Psoas muscle (tissue), 8 donors: ENCODE measurements around the gene RBM17. TPM values are rescaled to one million over a fixed set of nuclear protein-coding genes. Genes with fewer than 3 reads are reported as not detected.

ENCODE experiments used
- ATAC-seq, 4 donors: fragments of 200-7000 bp; cut with Tn5 transposase; one replicate each; pipeline ENCODE4 v1.9.1; 2020; ENCODE audit warnings: moderate library complexity in 3 of 4, mild to moderate bottlenecking in 2 of 4
- DNase-seq, 2 donors: peaks; one replicate each; pipeline ENCODE4 v3.0.0-alpha.2; 2020
- H3K27ac ChIP-seq: fragments of 200-600 bp; one replicate; pipeline ENCODE4 v1.8.0; 2022
- H3K27me3 ChIP-seq, 3 donors: fragments of 200-600 bp in 1 of 3; one replicate each; pipeline versions ENCODE4 v1.6.1 to v1.8.0; 2013 to 2022; ENCODE audit warnings: low read length in 2 of 3, mild to moderate bottlenecking in 2 of 3, moderate library complexity in 1 of 3; ENCODE audit not compliant: insufficient read depth in 3 of 3
- H3K36me3 ChIP-seq, 2 donors: fragments of 200-600 bp in 1 of 2; one replicate each; pipeline versions ENCODE4 v1.6.1 to v1.8.0; 2013 to 2022; ENCODE audit warnings: low read depth in 1 of 2, mild to moderate bottlenecking in 1 of 2, moderate library complexity in 1 of 2; ENCODE audit not compliant: insufficient read depth in 1 of 2
- H3K4me1 ChIP-seq: fragments of 200-600 bp; one replicate; pipeline ENCODE4 v1.8.0; 2022
- H3K4me3 ChIP-seq: fragments of 200-600 bp; one replicate; pipeline ENCODE4 v1.8.0; 2022; ENCODE audit warnings: mild to moderate bottlenecking
- H3K9me3 ChIP-seq: fragments of 200-600 bp; one replicate; pipeline ENCODE4 v1.8.0; 2022
- WGBS, 3 donors: extraction: QIAGEN DNeasy Blood & Tissue Kit; methylation state at CpG; one replicate each; pipeline versions ENCODE4 v1.1.6 to v1.1.7; 2013; 5-methylcytosine and 5-hydroxymethylcytosine counted together
- intact Hi-C, 2 donors: fragments of 100-400 bp; cut with DNase I; formaldehyde crosslinking; loops; one replicate each; pipeline versions ENCODE4 v1.11.0 to v1.14.2; 2022
- polyA plus RNA-seq, 3 donors: library from polyadenylated mRNA; stranded (reverse); fragments of 200-250 nt; gene quantifications; one replicate each; pipeline ENCODE4 v1.2.3, GENCODE V29; 2013
- total RNA-seq, 4 donors: library from RNA; stranded (reverse); fragmentation: NEBNext Ultra II Directional in 2 of 4; extraction: Animal tissue kit (Norgen Biotek cat#: 25700) in 2 of 4; gene quantifications; one replicate each; pipeline versions ENCODE4 v1.2.1 to v1.2.4, GENCODE V29; 2021 to 2023
- TF ChIP-seq, protein P1 (sequence below): fragments of 200-600 bp; IDR thresholded peaks from one replicate; pipeline ENCODE4 v1.8.0; 2022; ENCODE audit warnings: antibody characterized with exemption
- donor health status: healthy with polysubstance abuse.
- donor health status: DM: no; HTN: no; CAD: no; lungs with moderate emphysema.
- donor health status: Bipolar disorder and iron deficiency.
- donor health status: healthy.
- donor health status: DM: yes; HTN: yes; CAD: no.
- donor health status: DM: no; HTN: no; CAD: no.
- donor health status: DM: no; HTN: no; CAD: no.
- donor health status: DM: yes; HTN: yes; CAD: no.

Gene RBM17
- total and polyA plus RNA-seq, 7 donors: 74.4 to 157 (median 95.9) TPM

DNA sequence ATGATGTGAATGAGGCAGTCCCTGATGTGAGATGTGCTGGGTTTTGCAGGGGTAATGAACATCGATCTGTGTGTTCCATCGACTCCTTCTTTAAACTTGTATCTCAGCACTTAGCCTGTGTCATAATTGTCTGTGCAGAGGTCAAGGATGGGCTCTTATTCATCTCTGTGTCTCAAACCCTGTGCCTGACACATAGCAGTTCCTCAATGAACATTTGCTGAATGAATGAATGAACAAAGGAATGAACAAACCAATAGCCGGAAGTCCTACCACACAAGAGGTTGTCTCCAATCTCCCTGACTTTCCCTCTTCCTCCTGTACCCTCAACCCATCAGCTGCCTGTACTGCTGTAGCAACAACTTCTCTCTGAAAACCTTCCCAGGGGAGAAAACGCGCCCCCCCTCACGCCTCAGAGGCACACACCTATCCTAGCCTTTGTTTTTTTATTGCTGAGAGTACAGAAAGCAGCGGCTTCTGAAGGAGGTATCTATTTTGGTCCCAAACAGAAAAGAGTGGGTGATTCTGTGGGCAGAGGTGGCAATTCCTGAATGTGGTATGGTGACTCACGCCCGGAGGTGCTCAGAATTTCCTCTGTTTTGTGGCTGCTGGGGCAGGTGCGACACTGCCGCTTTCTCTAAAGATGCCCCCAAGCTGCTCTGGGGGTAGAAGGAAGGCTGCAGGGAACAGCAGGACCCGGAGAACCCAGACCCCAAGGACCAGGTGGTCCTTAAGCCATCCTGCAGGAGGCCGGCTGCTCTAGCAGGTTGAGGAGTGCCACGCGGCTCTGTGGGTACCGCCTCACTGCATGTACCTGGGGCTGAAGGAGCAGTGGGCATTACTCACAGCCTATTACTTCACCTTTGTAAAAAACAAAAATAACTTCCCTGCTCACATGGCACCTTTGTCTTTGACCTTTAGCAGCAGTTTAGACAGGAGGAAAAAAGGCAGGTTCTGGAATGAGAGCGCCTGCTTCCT lies 36.3 kb upstream of the RBM17 start:
- H3K27me3 ChIP-seq: no peaks in the 10 kb centered on the region
- WGBS, 3 donors: 83 to 89% (median 88%) methylated on average over 17 of the region's 17 CpGs
- no peak overlapping the region for H3K4me3 ChIP-seq
- no peaks in the 10 kb centered on the region for H3K4me1 ChIP-seq
- H3K9me3 ChIP-seq: no peaks in the 10 kb centered on the region
- intact Hi-C loops: no loop called here
- TF ChIP-seq, protein P1, sequence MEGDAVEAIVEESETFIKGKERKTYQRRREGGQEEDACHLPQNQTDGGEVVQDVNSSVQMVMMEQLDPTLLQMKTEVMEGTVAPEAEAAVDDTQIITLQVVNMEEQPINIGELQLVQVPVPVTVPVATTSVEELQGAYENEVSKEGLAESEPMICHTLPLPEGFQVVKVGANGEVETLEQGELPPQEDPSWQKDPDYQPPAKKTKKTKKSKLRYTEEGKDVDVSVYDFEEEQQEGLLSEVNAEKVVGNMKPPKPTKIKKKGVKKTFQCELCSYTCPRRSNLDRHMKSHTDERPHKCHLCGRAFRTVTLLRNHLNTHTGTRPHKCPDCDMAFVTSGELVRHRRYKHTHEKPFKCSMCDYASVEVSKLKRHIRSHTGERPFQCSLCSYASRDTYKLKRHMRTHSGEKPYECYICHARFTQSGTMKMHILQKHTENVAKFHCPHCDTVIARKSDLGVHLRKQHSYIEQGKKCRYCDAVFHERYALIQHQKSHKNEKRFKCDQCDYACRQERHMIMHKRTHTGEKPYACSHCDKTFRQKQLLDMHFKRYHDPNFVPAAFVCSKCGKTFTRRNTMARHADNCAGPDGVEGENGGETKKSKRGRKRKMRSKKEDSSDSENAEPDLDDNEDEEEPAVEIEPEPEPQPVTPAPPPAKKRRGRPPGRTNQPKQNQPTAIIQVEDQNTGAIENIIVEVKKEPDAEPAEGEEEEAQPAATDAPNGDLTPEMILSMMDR: no peak
- ATAC-seq (no peak), DNase-seq (no peak)
- H3K27ac ChIP-seq: no peak overlapping the region
- H3K36me3 ChIP-seq: no peaks in the 10 kb centered on the region

DNA sequence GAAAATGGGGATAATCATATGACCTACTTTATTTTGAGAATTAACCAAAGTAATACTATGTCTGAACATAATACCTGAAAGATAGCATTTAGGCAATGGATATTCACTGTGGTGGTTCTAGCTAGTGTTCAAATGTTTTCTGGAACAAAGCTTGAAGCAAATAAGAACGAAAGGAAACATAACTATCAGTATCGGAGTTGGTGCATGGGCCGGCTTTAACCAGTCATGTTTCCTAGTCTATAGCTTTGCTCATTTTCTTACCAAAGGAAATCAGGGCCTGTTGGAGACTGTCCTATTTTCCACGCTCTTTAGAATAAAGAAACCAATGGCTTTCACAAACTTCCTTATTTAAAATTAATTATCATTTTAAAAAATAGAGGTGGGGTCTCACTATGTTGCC lies 35.5 kb upstream of the RBM17 start:
- intact Hi-C loops: no loop called here
- ATAC-seq: no peak
- Histone ChIP-seq H3K36me3 (no peaks in the 10 kb centered on the region), H3K27me3 (no peaks in the 10 kb centered on the region), H3K9me3 (no peaks in the 10 kb centered on the region), H3K4me3 (no peak overlapping the region), H3K27ac (peak overlapping the region; percentile 27), H3K4me1 (no peaks in the 10 kb centered on the region)
- no peak for DNase-seq
- TF ChIP-seq, protein P1: no peak
- 69 to 92% (median 81%) methylated on average over 4 of the region's 4 CpGs for WGBS, 3 donors

DNA sequence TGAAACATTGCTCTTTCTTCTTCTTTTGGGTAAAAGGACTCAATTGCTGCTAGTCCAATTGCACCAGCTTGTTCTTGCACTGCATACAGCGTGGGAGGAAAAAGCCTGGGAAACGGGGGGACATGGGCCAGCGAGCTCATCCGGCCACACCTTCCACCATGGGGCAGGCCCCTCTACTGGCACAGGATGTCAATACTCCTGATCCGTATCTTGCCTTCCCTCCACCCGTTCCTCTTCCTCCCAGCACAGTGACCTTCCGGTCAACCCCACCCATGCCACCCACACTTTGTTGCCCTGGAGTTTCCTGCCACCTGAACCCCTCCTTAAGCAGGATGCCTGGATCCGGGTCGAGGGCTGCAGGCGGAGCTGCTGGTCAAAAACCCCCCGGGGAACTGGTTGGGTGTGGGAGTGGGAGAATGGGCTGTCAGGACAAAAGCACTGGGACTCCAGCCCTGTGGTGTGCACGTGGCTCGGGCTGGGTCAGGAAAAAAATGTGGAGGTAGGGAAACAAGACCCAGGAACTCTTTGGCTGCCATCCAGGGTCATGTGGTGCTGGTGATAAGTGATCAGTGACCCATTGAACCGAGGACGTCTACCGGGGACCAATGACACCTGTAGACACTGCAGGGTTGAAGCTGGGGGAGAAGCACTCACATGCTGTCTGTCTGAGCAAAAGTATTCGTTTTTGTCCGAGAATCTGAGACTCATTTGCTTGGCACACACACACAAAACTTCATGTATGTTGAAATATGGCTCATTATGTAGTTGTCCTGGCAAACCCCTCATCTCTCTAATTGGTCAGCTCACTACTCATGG lies 34.8 kb upstream of the RBM17 start:
- Histone ChIP-seq H3K4me1 (peaks cover 3% of the 10 kb centered on the region), H3K4me3 (no peak overlapping the region), H3K9me3 (no peaks in the 10 kb centered on the region), H3K27me3 (no peaks in the 10 kb centered on the region), H3K27ac (peak overlapping the region; percentile 27), H3K36me3 (no peaks in the 10 kb centered on the region)
- 62 to 72% (median 65%) methylated on average over 18 of the region's 18 CpGs for WGBS, 3 donors
- ATAC-seq (peak in 3 of 4 donors; percentile 46 to 54 (median 51)), DNase-seq (peak; percentile 20 to 59)
- TF ChIP-seq, protein P1: no peak
- intact Hi-C loops: no loop called here

DNA sequence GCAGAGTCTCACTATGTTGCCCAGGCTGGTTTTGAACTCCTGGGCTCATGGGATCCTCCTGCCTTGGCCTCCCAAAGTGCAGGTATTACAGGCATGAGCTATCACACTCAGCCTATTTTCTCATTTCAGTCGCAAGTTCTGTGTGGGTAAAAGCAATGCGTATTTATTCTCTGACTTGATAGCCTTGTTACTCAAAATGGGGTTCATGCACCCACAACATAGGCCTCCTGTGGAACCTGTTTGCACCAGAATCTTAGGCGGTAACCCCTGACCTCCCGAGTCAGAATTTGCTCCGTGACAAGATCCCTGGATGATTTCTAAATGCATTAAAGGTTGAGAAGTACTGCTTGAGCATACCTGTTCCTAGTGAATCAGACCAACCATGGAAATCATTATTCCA lies 34.0 kb upstream of the RBM17 start:
- no peak for ATAC-seq
- TF ChIP-seq, protein P1: no peak
- Histone ChIP-seq H3K4me3 (no peak overlapping the region), H3K27me3 (no peaks in the 10 kb centered on the region), H3K27ac (no peak overlapping the region), H3K36me3 (no peaks in the 10 kb centered on the region), H3K4me1 (peaks cover 6% of the 10 kb centered on the region), H3K9me3 (no peaks in the 10 kb centered on the region)
- no peak for DNase-seq
- intact Hi-C loops: no loop called here
- 93 to 95% (median 94%) methylated on average over 5 of the region's 5 CpGs for WGBS, 3 donors
